ENCODE measurements around the gene PPP2R5C. TPM values are rescaled to one million over a fixed set of nuclear protein-coding genes. Genes with fewer than 3 reads are reported as not detected.

Gene PPP2R5C
- total and polyA plus RNA-seq, 2 of the 4 experiments (the other 2 are of a cell fraction), result 65.9 to 78.7 TPM

- Histone ChIP-seq H2BK120ac (ENCODE audit: low read depth, low read length) (no peak overlapping the region), H3K4me3 (ENCODE audit: insufficient read depth, low read depth, low read length) (no peak overlapping the region), H3K79me1 (ENCODE audit: low read depth in 1 of 2, low read length in 2 of 2) (peaks cover 0 to 12% of the 10 kb centered on the region in 2 experiments; a peak in 2 of 4 replicates), H2BK5ac (ENCODE audit: low read depth, low read length, poor library complexity, severe bottlenecking) (no peak overlapping the region), H4K8ac (ENCODE audit: low read depth in 2 of 2, low read length in 2 of 2) (no peak overlapping the region), H3K4me2 (ENCODE audit: low read depth, low read length) (no peak overlapping the region), H3K36me3 (ENCODE audit: control insufficient read depth, insufficient read depth, low read length) (peaks cover 38% of the 10 kb centered on the region), H2AK9ac (replicated peaks; ENCODE audit: low read depth, low read length, poor library complexity) (no peak overlapping the region), H2BK15ac (ENCODE audit: low read depth, low read length) (no peak overlapping the region), H4K91ac (ENCODE audit: insufficient read depth, low read depth, low read length) (no peak overlapping the region), H2BK20ac (ENCODE audit: low read depth, low read length) (no peak overlapping the region), H3K56ac (ENCODE audit: extremely low read depth, insufficient read depth, low read length) (no peak overlapping the region), H3K9ac (ENCODE audit: low read depth, low read length) (no peak overlapping the region), H3K14ac (replicated peaks; ENCODE audit: low read depth, low read length) (no peak overlapping the region), H3K27me3 (ENCODE audit: control insufficient read depth, insufficient read depth, low read length) (no peaks in the 10 kb centered on the region), H3K9me1 (ENCODE audit: insufficient read depth, low read length) (no peaks in the 10 kb centered on the region), H2AK5ac (ENCODE audit: low read depth, low read length) (no peak overlapping the region), H3K9me3 (ENCODE audit: control insufficient read depth, insufficient read depth, low read length) (no peaks in the 10 kb centered on the region), H4K5ac (ENCODE audit: low read depth, low read length) (no peak overlapping the region), H3K4ac (ENCODE audit: low read depth, low read length) (no peak overlapping the region), H3K23ac (ENCODE audit: low read depth, low read length) (no peak overlapping the region), H3K18ac (ENCODE audit: low read depth, low read length) (no peak overlapping the region), H2AFZ (replicated peaks; ENCODE audit: low read length, poor library complexity) (no peak overlapping the region), H3K4me1 (ENCODE audit: control insufficient read depth, insufficient read depth, low read length) (no peaks in the 10 kb centered on the region), H3K27ac (ENCODE audit: insufficient read depth, low read length) (no peak overlapping the region), H4K20me1 (ENCODE audit: insufficient read depth, low read length) (no peaks in the 10 kb centered on the region)
- TF ChIP-seq RAD21 (IDR thresholded peaks at IDR 0.05; ENCODE audit: low read length) (no peak), MAFK (IDR thresholded peaks at IDR 0.05; ENCODE audit: low read depth, low read length) (peak; percentile 99)
- no TSS peak for BruUV-seq (replicated peaks)
- in situ Hi-C loops (cut with MboI; ENCODE audit: low sequenced_read_pairs), result no loop called here
- ChIA-PET CTCF (no interaction called here), POLR2A (ENCODE audit: unreplicated experiment) (interaction anchor here (0.5 kb wide), 1 partner anchor 1953 kb away, joined by 11 read pairs; no protein-coding TSS in a partner anchor)
- intact Hi-C loops (cut with micrococcal nuclease), result no loop called here
- WGBS, 2 experiments (ENCODE audit: extremely low coverage in 2 of 2, insufficient read length in 1 of 2), result 100% methylated on average over 4 of the region's 12 CpGs; no CpG with 5 or more reads in 1 of the 2 experiments
- ATAC-seq (ENCODE audit: low read depth), result no peak
- dilution Hi-C loops (cut with HindIII; ENCODE audit: low sequenced_read_pairs, unreplicated experiment), result no loop called here
- no peak for DNase-seq
Observed at GRCh38 chr14:101909371-101910096, 148.0 kb downstream of the PPP2R5C start.
